Tibial nerve (tissue), 4 donors: ENCODE data around the gene SERPINA6.

Experiments used
- CTCF ChIP-seq, 5 experiments: fragments of 200-600 bp in 3 of 5; fragments of 450-650 bp in 2 of 5; sonication (generic) in 3 of 5; IDR thresholded peaks; one replicate each; pipeline ENCODE4 v1.5.1; 2016 to 2019; ENCODE audit warnings: antibody characterized with exemption in 5 of 5, mild to moderate bottlenecking in 3 of 5, moderate library complexity in 2 of 5
- EP300 ChIP-seq, 2 donors: sonication (generic); formaldehyde crosslinking; IDR thresholded peaks; one replicate each; pipeline ENCODE4 v1.6.1; 2017; ENCODE audit warnings: antibody characterized with exemption in 2 of 2, mild to moderate bottlenecking in 1 of 2

DNA sequence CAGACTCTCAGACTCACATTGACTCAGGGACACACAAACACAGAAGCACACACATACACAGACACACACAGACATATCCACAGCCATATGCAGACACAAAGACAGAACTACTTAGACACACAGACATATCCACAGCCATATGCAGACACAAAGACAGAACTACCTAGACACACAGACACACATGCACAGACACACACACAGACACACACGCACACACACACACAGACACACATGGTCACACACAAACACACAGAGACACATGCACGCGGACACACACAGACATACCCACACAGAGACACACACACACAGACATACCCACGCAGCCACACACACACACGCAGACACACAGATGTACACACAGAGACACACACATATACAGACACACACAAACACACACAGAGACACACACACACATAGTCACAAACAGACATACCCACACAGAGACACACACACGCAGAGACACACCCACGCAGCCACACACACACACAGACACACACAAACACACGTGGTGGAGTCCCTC is 39.5 kb upstream of the SERPINA6 start:
- TF ChIP-seq CTCF (IDR thresholded peaks at IDR 0.05) = no peak
- no peak for TF ChIP-seq EP300 (IDR thresholded peaks at IDR 0.05)
